Fibroblast of peridontal ligament (primary cell): ENCODE data around the gene PLPP3.

Experiments used
- DNase-seq: peaks from one replicate; pipeline ENCODE4 v3.0.0-alpha.2; 2010; ENCODE audit errors: extremely low read depth

The PLPP3 gene

DNA sequence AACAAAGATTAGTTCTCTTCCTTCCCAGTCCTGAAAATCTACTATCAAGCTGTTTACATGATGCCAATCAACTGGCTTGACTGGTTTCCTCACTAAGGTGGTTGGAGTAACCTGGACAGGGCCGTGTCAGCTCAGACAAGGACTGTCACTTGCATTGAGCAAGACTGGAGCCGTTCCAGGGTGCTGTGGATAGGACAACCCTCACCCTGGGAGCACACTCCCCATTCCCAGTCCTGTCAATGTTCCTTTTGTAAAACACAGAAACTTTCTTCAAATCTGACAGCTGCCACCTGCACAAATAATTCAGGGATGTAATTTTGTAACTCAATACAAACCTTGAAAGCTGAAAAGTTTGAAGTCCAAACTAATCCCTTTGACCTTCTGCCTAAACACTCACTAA is 31.4 kb downstream of the PLPP3 start:
- no peak for DNase-seq

DNA sequence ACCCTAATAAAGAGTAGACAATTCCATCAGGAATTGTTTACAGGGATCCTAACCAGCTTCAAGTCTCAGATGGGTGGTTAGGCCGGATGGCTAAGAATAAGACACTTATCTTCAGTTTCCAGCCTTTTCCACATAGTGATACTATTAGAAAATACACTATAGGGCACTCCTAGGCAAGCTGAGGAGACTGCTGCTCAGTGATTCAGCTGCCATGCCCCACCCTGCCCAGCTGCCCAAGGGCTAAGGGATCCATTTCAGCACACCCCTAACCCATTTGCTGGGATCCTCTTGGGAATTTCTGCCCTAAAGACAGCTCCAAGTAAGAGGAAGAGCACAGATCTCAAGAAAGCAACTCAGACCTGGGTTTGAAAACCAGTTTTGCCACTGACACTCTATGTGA is 31.9 kb downstream of the PLPP3 start:
- no peak for DNase-seq

DNA sequence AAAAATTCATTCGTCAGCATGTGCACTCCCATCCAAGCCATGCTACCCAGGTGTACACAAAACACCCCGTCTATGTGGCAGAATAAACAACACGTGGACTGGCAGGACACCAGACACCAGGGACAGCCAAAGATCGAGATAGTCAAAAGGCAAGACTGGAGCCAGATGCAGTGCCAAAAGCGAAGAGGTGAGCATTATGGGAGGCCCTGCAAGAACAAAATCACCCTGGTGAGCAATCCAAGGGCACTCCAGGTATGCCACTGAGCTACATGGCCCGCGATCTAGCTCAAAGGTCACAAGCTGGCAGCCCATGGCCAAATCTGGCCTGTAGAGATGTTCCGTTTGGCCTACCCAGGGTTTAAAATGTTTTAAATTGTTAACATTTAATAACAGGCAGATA is 33.7 kb downstream of the PLPP3 start:
- no peak for DNase-seq

DNA sequence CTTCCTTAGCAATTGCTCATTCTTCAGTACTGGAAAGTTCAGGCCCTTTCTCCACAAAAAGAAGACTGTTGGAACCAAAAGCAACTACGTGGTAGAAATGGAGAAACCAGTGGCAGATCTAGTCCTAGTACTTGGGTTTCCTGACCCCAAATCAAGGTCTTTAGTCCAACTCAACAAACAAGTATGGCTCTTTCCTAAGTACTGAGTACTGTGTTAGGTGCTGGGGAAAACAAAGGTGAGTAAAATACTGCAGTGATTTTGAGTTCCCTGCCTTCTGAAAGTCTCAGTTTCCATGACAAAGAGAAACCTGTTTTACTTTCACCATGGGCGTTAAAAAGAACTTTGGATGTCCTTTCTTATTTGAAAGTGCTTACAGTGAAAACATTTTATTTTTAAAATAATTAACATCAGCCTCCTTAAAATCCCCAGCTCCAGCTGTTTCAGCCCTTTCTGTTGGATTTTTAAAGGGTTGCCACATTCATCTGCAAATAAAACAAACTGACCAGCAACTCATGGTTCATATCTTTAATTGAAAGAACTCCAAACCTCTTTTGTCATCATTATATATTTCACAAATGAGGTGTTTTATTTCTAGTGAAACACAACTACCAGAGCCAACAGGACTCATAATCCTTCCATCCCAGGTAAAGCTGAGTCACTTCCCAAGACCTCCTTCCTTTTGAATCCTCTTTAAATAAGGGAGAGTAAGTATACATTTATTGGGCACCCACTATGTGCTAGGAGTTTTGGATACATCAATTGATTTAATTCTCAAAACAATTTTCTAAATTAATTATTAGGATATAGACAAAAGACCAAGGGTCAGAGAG is 35.4 kb downstream of the PLPP3 start:
- no peak for DNase-seq

DNA sequence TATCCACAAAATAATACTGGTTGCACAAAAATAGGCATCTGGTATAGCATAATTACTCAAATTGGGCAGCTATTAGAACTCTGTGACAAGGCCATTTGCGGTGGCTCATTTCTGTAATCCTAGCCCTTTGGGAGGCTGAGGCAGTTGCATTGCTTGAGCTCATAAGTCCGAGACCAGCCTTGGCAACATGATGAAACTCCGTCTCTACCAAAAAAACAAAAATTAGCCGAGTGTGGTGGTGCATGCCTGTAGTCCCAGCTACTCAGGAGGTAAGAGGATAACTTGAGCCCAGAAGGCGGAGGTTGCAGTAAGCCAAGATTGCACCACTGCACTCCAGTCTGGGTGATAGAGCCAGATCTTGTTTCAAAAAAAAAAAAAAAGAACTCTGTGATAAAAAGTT is 36.7 kb downstream of the PLPP3 start:
- DNase-seq, result no peak

DNA sequence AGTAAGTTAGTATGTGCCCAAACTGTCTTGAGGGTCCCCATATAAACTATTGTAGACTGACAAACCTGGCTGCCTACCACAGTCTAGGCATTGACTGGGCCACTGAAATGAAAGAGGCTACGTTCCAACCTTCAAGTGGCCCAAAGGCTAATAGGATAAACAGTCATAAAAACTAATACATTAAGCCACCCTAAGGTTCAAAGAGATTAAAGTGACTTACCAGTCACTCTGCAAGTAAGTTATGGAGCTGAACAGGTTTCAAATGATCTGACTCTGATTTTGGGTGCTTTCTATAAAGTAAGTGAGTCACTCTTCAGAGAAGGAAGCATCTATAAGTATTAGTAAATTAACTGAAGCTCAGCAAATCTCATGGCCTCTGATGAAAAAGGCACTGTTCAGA is 38.0 kb downstream of the PLPP3 start:
- DNase-seq, result no peak

DNA sequence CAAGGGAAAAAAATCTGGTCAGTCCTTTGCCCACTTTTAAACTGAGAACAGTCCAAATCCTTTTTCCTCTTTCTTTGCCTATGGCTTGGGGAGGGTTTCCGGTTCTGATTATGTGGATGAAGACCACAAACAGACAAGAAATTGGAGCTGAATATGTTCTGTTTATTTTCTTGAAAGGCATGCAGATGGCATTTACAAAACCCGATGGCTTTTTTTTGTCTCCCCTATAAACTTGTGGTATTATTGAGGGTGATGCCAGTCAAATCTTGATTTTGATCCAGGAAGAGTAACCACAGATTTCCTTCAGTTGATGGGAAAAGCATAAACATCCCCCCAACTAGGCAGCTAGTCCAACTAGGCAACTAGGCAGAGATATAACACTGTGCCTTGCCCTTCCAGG is 38.9 kb downstream of the PLPP3 start:
- peak; percentile 82 for DNase-seq

DNA sequence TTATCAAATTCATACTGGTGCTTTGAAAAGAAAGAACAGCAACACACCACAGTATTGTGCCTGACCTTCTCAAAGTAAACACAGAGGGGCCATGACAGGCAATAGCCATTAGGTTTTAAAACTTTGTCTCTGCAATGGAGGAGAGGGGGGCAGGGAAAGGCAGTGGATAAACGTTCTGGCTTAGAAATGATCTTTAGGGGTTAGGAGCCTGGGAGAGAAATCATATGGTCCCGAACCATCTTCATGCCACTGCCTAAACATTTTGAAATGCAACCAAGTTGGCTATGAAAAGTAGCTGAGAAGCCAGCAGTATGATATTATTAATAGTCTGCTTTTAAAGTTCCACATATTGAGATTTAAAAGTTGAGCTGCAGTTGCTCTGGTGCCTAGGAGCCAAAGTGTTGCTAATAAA is 39.8 kb downstream of the PLPP3 start:
- no peak for DNase-seq

DNA sequence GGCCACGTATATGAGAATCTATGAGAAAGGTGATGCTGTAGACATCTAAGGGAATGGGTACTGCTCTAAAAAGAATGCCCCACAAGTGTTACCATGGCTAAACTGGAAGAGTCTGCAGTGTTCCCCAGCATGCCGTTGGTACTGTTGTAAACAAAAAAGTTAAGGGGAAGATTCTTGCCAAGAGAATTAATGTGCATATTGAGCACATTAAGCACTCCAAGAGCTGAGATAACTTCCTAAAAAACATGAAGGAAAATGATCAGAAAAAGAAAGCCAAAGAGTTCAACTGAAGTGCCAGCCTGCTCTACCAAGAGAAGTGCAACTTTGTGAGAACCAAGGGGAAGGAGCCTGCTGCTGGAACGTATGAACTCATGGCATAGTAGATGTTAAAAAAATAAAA is 40.8 kb downstream of the PLPP3 start:
- DNase-seq, result no peak

DNA sequence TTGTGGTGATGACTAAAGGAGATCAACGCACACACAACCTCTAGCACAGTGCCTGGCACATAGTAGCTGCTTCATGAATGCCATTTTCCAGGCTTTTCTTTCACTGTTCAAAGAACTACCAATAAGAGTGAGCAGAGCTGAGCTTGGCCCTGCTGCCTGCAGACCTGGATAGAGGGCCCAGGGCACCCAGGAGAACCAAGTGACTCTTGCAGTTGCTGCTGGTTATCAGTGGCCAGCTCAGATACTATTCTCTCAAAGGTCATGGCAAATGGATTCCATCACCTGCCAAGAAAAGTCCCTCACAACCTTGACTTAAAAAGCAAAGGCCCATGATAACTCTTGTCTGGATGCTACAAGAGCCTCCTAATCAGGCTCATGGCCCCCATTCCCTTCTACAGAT is 41.7 kb downstream of the PLPP3 start:
- no peak for DNase-seq

DNA sequence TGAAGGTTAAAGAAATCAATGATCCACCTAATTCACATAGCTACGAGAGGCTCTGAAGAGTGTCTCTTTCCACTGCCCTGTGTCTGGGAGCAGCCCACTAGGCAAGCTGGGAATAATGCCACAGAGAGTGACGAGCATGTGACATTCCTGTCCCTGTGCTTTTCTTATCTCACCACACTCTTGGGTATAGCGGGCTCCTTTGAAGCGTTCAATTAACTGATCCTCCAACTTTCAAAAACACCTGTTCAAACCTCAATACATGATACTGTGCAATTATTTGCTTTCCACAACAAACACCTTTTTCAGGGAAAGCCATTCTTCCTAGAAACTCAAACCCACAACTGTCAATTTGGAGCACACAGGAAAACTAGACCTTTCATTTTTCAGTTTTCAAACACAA is 43.4 kb downstream of the PLPP3 start:
- DNase-seq, result no peak

DNA sequence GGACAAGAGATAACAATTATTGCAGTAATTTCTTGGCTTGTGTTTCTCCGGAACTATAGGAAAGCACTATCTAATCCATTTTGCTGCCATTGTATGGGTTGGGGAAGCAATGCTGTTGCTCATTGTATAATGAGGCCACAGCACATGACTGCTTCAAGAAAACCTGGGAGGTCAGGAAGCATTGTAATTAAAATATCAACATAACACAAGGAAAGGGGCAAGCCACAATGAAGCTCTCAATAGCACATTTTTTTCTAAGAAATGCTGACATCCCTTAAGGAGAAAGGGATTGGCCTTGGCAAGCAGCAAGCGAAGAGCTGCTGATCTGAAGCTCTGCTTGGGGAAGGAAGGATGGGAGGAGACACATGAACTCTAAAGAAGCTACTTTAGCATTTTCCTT is 44.0 kb downstream of the PLPP3 start:
- no peak for DNase-seq

DNA sequence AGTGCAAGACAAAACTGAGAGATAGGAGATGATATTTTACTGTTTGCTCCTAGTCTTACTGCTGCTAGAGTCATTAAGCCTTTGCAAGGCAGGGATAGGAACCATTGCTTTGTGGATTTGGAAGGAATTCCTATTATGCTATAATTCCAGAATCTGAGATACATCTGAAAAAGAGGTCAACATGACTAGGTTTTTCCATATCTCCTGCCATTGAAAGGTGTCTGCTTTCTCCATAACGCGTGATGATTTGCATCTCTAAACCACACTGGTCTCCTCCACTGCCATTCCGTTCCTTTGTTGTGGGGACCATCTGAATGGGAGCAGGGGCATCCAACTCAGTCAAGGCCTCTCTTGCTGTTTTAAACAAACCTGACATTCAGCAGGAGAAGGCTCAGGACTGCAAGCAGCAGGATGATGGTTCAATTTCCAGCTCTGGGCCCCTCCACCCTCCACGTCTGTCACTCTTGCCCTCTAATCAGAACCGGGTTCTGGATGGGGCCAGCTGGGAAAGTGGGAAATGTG is 45.2 kb downstream of the PLPP3 start:
- DNase-seq, result no peak

DNA sequence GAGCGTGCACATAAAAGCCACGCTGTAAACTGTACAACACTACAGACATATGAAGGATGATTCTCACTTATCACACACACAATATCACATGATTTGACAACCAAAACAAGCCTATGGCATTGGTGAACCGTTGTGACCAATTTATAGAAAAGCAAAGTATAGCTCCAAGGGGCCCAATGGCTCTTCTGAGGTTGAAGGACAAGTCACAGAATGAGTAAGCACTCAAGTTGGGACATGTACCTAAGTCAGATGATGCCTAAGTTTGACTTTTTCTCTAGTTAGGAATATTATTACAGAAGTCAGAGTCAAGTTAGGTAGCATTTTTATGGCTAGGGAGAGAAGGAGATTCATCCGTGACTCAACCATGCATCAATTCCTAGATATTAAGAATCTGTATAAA is 45.7 kb downstream of the PLPP3 start:
- no peak for DNase-seq

DNA sequence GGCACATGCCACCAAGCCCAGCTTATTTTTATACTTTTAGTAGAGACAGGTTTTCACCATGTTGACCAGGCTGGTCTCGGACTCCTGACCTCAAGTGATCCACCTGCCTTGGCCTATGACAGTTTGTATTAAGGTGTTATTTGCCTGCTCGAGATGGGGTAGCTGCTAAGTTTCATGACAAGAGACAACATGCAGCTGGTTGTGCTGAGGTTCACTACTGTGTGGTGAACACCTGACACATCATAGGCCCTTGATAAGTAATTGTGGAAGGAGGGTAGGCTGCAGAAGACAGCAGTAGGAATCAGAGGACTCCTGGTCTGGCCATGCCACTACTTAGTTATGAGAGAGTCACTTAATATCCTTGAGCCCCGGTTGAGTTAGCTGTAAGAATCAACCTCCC is 46.2 kb downstream of the PLPP3 start:
- DNase-seq, result no peak

DNA sequence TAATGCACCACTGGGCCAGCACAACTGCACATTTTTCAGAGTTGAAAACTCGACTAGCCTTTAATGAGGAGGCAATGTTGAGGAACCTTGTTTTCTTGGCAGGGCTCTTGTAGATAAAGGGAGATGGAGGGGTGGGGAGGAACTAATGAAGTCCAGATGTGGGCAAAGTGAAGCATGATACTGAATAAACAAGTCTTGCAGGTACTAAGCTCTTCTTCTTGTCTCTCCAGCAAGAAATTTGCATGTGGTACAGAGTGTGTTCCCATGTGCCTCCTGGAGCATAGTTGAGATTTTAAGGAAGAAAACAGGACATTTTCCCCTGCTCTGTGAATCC is 47.0 kb downstream of the PLPP3 start:
- DNase-seq, result peak; percentile 68

DNA sequence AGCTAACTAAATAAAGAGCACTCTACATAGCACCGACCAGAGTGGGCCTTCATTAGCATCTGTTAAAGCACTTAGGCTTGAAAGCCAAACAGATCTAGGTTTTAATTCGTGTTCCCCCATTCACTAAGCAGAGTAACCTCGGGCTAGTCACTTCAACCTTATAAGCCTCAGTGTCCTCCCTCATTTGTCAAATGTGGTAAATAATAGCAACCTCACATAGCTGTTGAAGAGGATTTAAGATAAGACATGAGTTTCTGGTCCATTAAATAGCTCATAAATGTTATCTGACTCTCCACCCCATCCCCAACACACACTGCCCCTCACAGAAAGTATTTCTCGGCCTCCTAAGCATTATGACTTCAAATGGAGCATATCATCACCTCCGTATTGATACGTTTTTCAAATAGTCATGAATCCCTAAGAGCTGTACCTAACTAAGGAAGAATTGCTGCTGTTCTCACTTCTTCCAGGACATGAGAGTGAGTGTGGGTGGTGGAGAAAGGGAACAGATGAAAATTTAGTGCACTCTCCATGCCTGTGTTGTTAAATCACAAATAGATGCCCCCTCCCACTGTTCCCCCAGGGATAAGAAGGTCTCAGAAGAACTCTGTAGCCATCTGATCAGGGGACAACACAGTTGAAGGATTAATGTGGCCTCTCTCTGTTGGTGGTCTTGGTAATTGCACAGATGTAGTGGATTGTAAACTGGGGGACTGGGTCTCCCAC is 47.6 kb downstream of the PLPP3 start:
- no peak for DNase-seq

DNA sequence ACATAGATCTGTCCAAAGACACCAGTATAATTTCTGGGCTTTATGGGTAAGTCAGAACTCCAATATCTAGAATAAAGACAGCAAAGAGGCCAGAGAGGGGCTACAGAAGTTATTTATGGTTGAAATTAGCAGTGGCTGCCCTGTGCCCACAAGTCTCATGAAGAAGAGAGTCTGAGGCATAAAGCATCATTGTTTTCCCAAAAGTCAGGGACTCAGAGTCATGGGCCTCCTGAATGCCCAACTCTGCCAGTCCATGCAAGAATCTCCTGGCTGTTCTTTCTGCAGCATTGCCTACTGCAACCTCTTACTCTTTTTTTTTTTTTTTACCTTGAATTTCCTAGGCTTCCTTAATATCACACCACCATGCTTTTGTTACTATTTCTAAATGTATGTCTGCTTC is 49.6 kb downstream of the PLPP3 start:
- no peak for DNase-seq

DNA sequence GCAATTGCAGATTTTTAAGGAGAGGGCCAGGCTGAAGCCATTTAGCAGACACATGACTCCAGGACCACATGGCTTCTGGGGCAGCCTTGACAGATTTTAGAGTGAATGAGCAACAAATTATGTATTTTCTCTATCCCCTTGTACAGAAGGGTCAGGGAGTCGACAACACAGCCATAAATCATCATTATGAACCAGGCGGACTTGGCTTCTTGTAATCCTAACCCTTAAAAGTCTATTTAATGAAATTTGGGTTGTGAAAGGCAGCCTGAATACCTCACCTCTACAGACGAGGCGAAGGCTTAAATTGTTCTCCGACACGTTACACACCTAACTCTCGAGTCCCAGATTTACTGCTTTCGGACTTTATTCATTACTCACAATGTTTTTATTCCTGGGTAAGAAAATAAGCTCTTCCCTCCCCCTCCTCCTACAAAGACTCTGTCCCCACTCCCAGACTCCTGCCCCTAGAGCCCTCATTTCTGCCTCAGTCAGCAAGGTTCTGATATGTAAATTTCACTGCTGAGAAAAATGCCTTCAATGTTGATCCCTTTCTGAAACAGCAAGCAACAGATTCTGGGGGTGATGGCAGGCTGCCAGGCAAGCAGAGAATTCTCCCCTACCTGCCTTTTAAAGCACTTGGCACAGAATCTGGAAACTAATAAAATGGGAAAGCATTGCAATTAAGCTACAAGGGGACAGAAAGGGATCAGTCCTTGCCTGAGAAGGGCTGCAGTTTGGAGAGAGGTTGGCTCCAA is 51.6 kb downstream of the PLPP3 start:
- DNase-seq, result no peak

DNA sequence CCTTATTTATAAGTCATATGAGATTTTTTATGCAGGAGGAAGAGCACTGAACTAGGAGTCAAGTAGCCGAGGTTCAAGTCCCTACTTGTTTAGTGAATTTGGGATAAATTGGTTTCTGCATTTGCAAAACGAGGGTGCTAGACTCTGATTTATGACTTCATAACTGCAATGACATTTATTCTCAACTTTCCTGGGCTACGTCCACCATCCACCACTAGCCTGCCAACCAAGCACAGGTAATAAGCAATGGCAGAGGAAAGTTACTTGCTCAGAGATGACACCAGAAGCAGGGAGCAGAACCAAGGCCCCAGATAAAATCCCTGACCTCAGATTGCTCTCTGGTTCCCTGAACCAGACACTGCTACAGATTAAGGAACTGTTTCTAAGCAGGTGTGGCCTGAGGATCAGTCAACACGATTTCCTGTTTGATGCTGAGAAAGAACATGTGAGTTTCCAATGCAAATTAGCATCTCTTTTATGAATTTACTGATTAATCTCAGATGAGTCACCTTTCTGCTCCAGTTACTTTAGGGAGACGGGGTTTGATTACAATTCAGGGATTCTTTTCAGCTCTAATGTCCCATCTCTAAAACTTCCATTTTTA is 52.7 kb downstream of the PLPP3 start:
- DNase-seq, result no peak

DNA sequence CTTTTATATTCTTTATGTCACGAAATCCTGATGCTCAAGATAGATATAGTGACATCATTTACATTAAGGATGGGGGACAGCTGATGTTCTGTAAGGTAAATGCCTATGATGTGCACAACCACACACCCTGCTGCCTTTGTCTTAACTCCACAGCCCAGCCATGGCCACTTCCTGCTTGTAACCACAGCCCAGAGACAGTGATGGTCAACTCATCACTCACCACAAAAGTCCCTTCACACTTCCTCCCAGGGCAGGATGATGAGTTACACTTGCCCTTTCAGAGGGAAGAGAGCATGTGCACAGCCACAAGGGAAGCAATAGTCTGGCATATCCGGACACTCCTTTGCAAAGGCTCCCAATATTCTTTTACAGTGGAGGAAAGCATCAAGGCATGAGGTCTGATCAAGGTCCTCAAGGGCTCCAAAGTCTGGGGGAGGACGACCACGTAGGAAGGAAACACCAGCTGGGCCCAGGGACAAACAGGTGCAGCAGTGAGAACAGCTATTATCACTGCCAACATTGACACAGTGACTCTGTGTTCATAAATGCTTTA is 53.8 kb downstream of the PLPP3 start:
- DNase-seq, result no peak

DNA sequence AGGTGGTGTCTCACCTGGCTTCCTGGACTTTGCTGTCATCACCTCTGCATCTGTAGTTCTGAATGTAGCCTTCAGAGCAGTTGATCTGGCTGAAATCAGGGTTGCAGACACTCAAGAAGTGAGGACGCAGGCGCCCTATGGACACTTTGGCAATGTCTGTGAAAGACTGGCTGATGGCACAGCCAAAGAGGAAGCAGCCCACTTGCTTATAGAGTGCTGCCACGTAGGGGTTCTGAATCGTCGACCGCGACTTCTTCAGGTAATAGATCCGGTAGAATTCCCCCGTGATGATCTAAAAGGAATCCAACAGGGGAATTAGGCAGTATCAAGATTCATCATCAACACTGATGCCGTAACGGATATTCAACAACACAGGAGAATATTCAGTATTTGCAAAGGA is 55.1 kb downstream of the PLPP3 start:
- no peak for DNase-seq
